Activated B cell treated with CpG ODN at 0.5 μM for 24 hours (primary cell): ENCODE measurements around the gene PDZRN3. TPM values are rescaled to one million over a fixed set of nuclear protein-coding genes. Genes with fewer than 3 reads are reported as not detected.

Experiments
- ATAC-seq: fragments of 200-7000 bp; cut with Tn5 transposase; one replicate; pipeline ENCODE4 v1.10.0; 2021; ENCODE audit warnings: low read depth, mild to moderate bottlenecking, moderate library complexity
- CTCF ChIA-PET: fragments of 350-600 bp; sonication (Branson Sonifier 250); formaldehyde crosslinking; loops from one replicate; lab custom pipeline; 2021; ENCODE audit warnings: antibody characterized with exemption; lab: Charles Lee
- POLR2A ChIA-PET: fragments of 350-600 bp; sonication (Branson Sonifier 250); formaldehyde crosslinking; loops from one replicate; lab custom pipeline; 2021; ENCODE audit warnings: antibody characterized with exemption; lab: Charles Lee
- DNase-seq: peaks from one replicate; pipeline ENCODE4 v3.0.0; 2022
- H3K27ac Mint-ChIP-seq: one replicate; pipeline ENCODE4 v1.8.0; 2020; ENCODE audit warnings: mixed read lengths
- H3K27me3 Mint-ChIP-seq: one replicate; pipeline ENCODE4 v1.8.0; 2021; ENCODE audit warnings: mixed read lengths
- H3K36me3 Mint-ChIP-seq: one replicate; pipeline ENCODE4 v1.8.0; 2021; ENCODE audit warnings: low read depth, mixed read lengths
- H3K4me1 Mint-ChIP-seq: one replicate; pipeline ENCODE4 v1.8.0; 2021; ENCODE audit warnings: mixed read lengths
- H3K4me3 Mint-ChIP-seq: one replicate; pipeline ENCODE4 v1.8.0; 2020; ENCODE audit warnings: mild to moderate bottlenecking, mixed read lengths
- H3K9me3 Mint-ChIP-seq: one replicate; pipeline ENCODE4 v1.8.0; 2020; ENCODE audit warnings: mixed read lengths
- intact Hi-C: fragments of 100-400 bp; cut with micrococcal nuclease; formaldehyde crosslinking; loops from one replicate; pipeline ENCODE4 v1.15.1; 2024
- total RNA-seq: library from RNA; stranded (reverse); gene quantifications from 2 replicates; pipeline ENCODE4 v1.2.3, GENCODE V29; 2022
- TF ChIP-seq, protein P1 (sequence below): fragments of 200-600 bp; IDR thresholded peaks from one replicate; pipeline ENCODE4 v1.8.0; 2022; ENCODE audit warnings: antibody characterized with exemption, mild to moderate bottlenecking

Gene PDZRN3
- total RNA-seq, 1 donor from 2014 or later: not detected

DNA sequence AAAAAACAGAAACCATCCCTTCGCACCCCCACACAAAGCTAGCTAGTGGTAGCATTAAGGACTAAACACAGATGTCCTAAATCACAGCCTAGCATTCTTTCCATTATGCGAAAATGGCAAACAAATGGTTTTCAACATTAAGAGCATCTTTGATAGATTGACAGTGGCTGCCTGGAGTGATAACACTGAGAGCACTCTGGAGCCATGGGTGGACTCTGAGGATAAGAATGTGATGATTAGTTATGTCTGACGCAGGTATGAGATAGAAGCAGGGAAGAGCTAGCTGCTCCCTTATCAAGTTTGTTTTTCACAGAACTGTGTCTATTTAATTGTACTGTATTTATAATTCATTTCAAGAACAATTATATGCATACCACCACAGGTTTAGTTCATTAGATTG lies 142.9 kb downstream of the PDZRN3 start:
- H3K9me3 Mint-ChIP-seq: peaks cover 4% of the 10 kb centered on the region
- TF ChIP-seq, protein P1, sequence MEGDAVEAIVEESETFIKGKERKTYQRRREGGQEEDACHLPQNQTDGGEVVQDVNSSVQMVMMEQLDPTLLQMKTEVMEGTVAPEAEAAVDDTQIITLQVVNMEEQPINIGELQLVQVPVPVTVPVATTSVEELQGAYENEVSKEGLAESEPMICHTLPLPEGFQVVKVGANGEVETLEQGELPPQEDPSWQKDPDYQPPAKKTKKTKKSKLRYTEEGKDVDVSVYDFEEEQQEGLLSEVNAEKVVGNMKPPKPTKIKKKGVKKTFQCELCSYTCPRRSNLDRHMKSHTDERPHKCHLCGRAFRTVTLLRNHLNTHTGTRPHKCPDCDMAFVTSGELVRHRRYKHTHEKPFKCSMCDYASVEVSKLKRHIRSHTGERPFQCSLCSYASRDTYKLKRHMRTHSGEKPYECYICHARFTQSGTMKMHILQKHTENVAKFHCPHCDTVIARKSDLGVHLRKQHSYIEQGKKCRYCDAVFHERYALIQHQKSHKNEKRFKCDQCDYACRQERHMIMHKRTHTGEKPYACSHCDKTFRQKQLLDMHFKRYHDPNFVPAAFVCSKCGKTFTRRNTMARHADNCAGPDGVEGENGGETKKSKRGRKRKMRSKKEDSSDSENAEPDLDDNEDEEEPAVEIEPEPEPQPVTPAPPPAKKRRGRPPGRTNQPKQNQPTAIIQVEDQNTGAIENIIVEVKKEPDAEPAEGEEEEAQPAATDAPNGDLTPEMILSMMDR: no peak
- CTCF ChIA-PET: no interaction called here

DNA sequence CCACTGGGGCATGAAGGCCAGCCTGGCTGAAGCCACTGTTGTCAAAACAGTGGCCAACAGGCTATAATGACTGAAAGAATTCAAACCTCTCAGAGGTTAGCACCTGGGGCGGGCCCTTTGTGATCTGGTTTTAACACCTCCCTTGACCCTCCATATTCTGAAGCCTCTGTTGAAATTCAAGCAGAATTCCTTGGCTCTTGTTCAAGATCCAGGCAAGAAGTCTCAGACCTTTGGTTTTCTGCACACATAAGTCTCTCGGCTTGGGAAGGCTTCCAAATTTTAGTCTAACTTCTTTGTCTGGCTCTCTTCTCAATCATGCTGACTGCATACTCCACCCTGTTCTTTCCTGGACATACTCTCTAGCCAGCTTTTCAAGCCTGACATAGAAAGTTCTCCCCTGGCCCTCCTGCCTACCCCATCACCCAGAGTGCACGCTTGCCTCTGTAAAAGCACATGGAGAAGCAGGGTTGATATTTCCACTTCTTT lies 144.5 kb downstream of the PDZRN3 start:
- POLR2A ChIA-PET: no interaction called here
- peaks cover 4% of the 10 kb centered on the region for H3K9me3 Mint-ChIP-seq
- H3K4me3 Mint-ChIP-seq: no peak overlapping the region
- H3K36me3 Mint-ChIP-seq: no peaks in the 10 kb centered on the region
- H3K4me1 Mint-ChIP-seq: peaks cover 8% of the 10 kb centered on the region
- intact Hi-C loops: no loop called here
- H3K27ac Mint-ChIP-seq: no peak overlapping the region
- H3K27me3 Mint-ChIP-seq: peaks cover 3% of the 10 kb centered on the region
- ATAC-seq (no peak), DNase-seq (no peak)
- TF ChIP-seq, protein P1: no peak
- CTCF ChIA-PET: no interaction called here

More for the DNA sequence above, 142.9 kb downstream of the PDZRN3 start:
- no peak for ATAC-seq
- intact Hi-C loops: no loop called here
- no peak for DNase-seq
- Mint-ChIP-seq H3K27me3 (peaks cover 5% of the 10 kb centered on the region), H3K4me3 (no peak overlapping the region), H3K4me1 (peaks cover 11% of the 10 kb centered on the region), H3K36me3 (no peaks in the 10 kb centered on the region), H3K27ac (no peak overlapping the region)
- POLR2A ChIA-PET: no interaction called here

DNA sequence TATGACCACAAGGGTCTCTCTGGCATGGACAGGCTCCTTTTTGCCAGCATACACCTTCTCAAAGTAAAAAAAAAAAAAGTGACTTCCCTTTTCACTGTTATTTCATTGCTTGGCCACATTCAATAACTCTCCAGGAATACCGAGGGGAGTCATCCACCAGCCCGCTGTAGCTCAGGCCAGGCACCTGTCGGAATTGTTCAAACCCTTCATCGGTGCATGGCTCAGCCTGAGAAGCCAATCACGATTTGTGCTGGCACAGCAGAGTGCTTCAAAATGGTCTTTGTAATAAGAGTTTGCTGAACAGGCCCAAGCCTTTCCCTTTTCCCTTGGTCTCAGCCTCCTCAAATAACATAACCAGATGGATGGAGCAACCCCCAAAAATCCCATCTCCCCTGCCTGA lies 145.4 kb downstream of the PDZRN3 start:
- POLR2A ChIA-PET: no interaction called here
- Mint-ChIP-seq H3K9me3 (peaks cover 4% of the 10 kb centered on the region), H3K27me3 (peaks cover 7% of the 10 kb centered on the region), H3K27ac (no peak overlapping the region), H3K4me3 (no peak overlapping the region), H3K4me1 (peaks cover 1% of the 10 kb centered on the region), H3K36me3 (no peaks in the 10 kb centered on the region)
- intact Hi-C loops: no loop called here
- CTCF ChIA-PET: no interaction called here
- TF ChIP-seq, protein P1: no peak
- DNase-seq (no peak), ATAC-seq (no peak)

GRCh38 chr3:73478858-73479257 lies 145.9 kb downstream of the PDZRN3 start:
- no peak for DNase-seq
- Mint-ChIP-seq H3K4me3 (no peak overlapping the region), H3K36me3 (no peaks in the 10 kb centered on the region), H3K27ac (no peak overlapping the region), H3K27me3 (peaks cover 7% of the 10 kb centered on the region), H3K9me3 (peaks cover 4% of the 10 kb centered on the region), H3K4me1 (no peaks in the 10 kb centered on the region)
- TF ChIP-seq, protein P1: no peak
- POLR2A ChIA-PET: no interaction called here
- intact Hi-C loops: no loop called here
- ATAC-seq: no peak
- CTCF ChIA-PET: no interaction called here

DNA sequence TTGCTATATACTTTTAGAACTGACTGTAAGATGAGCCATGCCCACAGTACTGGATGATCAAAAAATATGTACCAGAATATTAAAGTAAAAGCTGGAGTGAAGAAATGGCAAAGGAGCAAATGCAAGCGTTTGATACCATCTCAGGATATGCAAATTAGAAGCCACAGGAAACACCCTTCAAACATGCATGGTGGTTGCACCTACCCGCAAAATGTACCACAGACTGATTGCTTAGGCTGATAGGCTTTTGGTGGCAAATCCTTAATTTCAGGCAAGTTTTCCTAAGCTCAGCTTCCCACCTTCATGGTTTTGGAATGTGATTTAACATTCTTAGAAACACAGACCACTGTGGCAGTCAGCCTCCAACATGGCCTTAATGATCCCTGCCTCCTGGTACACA lies 149.0 kb downstream of the PDZRN3 start:
- Mint-ChIP-seq H3K36me3 (no peaks in the 10 kb centered on the region), H3K27ac (no peak overlapping the region), H3K4me1 (no peaks in the 10 kb centered on the region), H3K4me3 (no peak overlapping the region), H3K27me3 (peaks cover 12% of the 10 kb centered on the region), H3K9me3 (peaks cover 4% of the 10 kb centered on the region)
- no peak for DNase-seq
- intact Hi-C loops: no loop called here
- ATAC-seq: no peak
- ChIA-PET CTCF (no interaction called here), POLR2A (no interaction called here)
- TF ChIP-seq, protein P1: no peak
